ENCODE measurements around the gene AMN1.
"Not testable (repeated sequence)": the region's sequence is repeated elsewhere in the genome, so short reads cannot be mapped to it uniquely, and the experiment has no call there.

AMN1 gene

GRCh38 chr12:31726575-31726974 is 2.2 kb downstream of the AMN1 start:
- no peak for DNase-seq (ENCODE audit: extremely low read depth, low read depth)
- TF ChIP-seq CTCF (IDR thresholded peaks at IDR 0.05; ENCODE audit: low read depth, low read length, missing control alignments), result no peak
- H3K4me3 ChIP-seq (replicated peaks; ENCODE audit: low read depth, low read length), result no peak overlapping the region

DNA sequence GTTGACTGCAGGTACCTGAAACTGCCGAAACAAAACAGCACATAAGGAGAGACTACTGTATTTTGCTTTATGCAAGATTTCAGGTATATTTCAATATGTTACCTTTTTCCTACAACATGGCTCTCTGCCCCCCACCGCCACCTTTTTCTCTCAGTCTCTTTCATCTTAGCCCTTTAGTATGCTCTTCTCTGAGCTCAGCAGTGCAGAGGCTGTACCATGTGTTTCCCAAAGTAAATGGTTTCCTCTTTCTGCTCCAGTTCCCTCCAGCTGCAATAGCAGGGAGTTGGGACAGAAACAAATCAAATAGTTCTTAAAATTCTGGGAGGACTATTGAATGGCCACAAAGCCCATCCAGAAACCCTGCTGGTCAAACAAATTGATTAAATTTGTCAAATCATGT is 4.3 kb downstream of the AMN1 start:
- DNase-seq (ENCODE audit: extremely low read depth, low read depth), result no peak
- no peak overlapping the region for H3K4me3 ChIP-seq (replicated peaks; ENCODE audit: low read depth, low read length)
- TF ChIP-seq CTCF (IDR thresholded peaks at IDR 0.05; ENCODE audit: low read depth, low read length, missing control alignments), result no peak

GRCh38 chr12:31722580-31722979 is 6.2 kb downstream of the AMN1 start:
- DNase-seq (ENCODE audit: extremely low read depth, low read depth), result no peak
- no peak for TF ChIP-seq CTCF (IDR thresholded peaks at IDR 0.05; ENCODE audit: low read depth, low read length, missing control alignments)
- H3K4me3 ChIP-seq (replicated peaks; ENCODE audit: low read depth, low read length), result no peak overlapping the region

DNA sequence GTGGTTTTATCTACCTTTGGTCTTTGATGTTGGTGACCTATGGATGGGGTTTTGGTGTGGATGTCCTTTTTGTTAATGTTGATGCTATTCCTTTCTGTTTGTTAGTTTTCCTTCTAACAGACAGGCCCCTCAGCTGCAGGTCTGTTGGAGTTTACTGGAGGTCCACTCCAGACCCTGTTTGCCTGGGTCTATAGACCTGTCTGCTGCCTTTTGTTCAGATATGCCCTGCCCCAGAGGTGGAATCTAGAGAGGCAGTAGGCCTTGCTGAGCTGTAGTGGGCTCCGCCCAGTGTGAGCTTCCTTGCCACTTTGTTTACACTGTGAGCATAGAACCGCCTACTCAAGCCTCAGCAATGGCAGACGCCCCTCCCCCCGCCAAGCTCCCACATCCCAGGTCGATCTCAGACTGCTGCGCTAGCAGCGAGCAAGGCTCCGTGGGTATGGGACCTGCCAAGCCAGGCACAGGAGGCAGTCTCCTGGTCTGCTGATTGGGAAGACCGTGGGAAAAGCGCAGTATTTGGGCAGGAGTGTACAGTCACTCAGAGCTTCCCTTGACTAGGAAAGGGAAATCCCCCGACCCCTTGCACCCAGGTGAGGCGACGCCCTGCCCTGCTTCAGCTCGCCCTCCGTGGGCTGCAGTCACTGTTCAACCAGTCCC is 10.2 kb downstream of the AMN1 start:
- not testable (repeated sequence) for DNase-seq (ENCODE audit: extremely low read depth, low read depth); H3K4me3 ChIP-seq (replicated peaks; ENCODE audit: low read depth, low read length)

DNA sequence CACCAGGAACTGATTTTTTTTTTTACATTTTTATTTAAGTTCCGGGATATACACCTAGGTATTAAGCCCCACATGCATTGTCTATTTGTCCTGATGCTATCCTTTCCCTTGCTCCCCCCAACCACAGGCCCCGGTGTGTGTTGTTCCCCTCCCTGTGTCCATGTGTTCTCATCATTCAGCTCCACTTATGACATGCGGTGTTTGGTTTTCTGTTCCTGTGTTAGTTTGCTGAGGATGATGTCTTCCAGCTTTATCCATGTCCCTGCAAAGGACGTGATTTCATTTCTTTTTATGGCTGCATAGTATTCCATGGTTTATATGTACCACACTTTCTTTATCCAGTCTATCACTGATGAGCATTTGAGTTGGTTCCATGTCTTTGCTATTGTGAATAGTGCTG is 11.8 kb downstream of the AMN1 start:
- H3K4me3 ChIP-seq (replicated peaks; ENCODE audit: low read depth, low read length); DNase-seq (ENCODE audit: extremely low read depth, low read depth): not testable (repeated sequence)

- no peak for TF ChIP-seq CTCF (IDR thresholded peaks at IDR 0.05; ENCODE audit: low read depth, low read length, missing control alignments)
- DNase-seq (ENCODE audit: extremely low read depth, low read depth), result no peak
- no peak overlapping the region for H3K4me3 ChIP-seq (replicated peaks; ENCODE audit: low read depth, low read length)
Observed at GRCh38 chr12:31715283-31715825, 13.5 kb downstream of the AMN1 start.

DNA sequence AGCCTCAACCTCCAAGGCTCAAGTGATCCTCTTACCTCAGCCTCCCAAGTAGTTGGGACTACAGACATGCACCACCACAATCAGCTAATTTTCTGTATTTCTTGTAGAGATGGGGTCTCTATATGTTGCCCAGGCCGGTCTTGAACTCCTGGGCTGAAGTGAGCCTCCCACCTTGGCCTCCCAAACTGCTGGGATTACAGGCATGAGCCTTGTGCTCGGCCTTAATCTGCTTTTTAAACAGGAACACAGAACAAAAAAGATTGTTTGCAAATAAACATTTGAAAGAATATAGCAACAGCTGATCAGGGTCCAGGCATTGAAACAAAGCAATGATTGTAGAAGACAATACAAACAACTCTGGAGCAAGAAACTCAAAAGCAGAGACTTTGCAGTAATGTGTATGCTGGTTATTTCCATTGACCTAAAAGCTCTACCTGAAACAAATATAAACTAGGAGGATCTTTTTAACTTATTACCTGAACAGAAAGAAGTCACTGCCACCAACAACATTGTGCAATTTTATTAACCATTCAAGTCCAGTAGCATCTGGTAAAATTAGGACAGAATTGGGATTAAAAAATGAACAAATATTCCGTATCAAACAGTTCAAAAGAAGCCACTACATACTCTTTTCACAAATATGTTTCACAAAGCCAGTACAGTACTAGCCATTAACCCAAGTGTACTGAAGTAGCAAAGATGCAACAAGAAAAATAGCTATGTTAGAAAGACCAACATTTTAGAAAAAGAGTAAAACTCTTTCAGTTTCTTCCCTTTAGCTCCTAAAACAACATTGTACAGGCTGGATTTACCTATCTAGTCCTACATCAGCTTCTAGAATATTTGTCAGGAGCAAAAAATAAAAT is 14.2 kb downstream of the AMN1 start:
- no peak for TF ChIP-seq CTCF (IDR thresholded peaks at IDR 0.05; ENCODE audit: low read depth, low read length, missing control alignments)
- DNase-seq (ENCODE audit: extremely low read depth, low read depth), result no peak
- no peak overlapping the region for H3K4me3 ChIP-seq (replicated peaks; ENCODE audit: low read depth, low read length)
